AG04449 (cell line): ENCODE results near the gene TBL2.
"Not testable (repeated sequence)": the region's sequence is repeated elsewhere in the genome, so short reads cannot be mapped to it uniquely, and the experiment has no call there.

Experiments used
- CTCF ChIA-PET: fragments of 350-600 bp; formaldehyde crosslinking; extraction: SDS; loops from one replicate; lab custom pipeline; 2021; ENCODE audit warnings: antibody characterized with exemption; lab: Yijun Ruan, JAX
- POLR2A ChIA-PET: fragments of 400-600, 350-600 bp; formaldehyde crosslinking; extraction: SDS; loops from one replicate; lab custom pipeline; 2020; ENCODE audit warnings: antibody characterized with exemption, inconsistent platforms; lab: Yijun Ruan, JAX
- DNase-seq: peaks from one replicate; pipeline ENCODE4 v3.0.0-alpha.2; 2010; ENCODE audit warnings: low read depth, low spot score
- H3K4me3 ChIP-seq: 2 replicates; pipeline ENCODE4 v1.5.1; 2011; ENCODE audit warnings: low read depth, mild to moderate bottlenecking, control low read depth, low read length
- CTCF ChIP-seq: IDR thresholded peaks from one replicate; pipeline ENCODE4 v1.5.1; 2011; ENCODE audit warnings: mild to moderate bottlenecking, moderate library complexity, low read length, control low read depth, inconsistent platforms; ENCODE audit not compliant: insufficient read depth; ENCODE audit errors: missing control alignments

The TBL2 gene

GRCh38 chr7:73532224-73532623 is 46.2 kb downstream of the TBL2 start:
- DNase-seq: no peak
- ChIA-PET POLR2A (interaction anchor here (1.4 kb wide), 1 partner anchor 46 kb away, joined by 4 read pairs; the partner anchor contains the start of gene TBL2), CTCF (interaction anchor here (0.8 kb wide), 1 partner anchor 12 kb away, joined by 3 read pairs; no protein-coding TSS in a partner anchor)

GRCh38 chr7:73530800-73531199 is 47.6 kb downstream of the TBL2 start:
- no peak overlapping the region for H3K4me3 ChIP-seq
- ChIA-PET POLR2A (interaction anchor here (1.0 kb wide), 1 partner anchor 9 kb away, joined by 3 read pairs; the partner anchor contains the start of gene BAZ1B), CTCF (no interaction called here)
- DNase-seq: no peak
- TF ChIP-seq CTCF: no peak

More at GRCh38 chr7:73532224-73532623, 46.2 kb downstream of the TBL2 start:
- no peak for TF ChIP-seq CTCF
- H3K4me3 ChIP-seq: no peak overlapping the region

- POLR2A ChIA-PET: no interaction called here
- DNase-seq: no peak
- no peak for TF ChIP-seq CTCF
- CTCF ChIA-PET: interaction anchor here (1.3 kb wide), 1 partner anchor 10 kb away, joined by 5 read pairs; no protein-coding TSS in a partner anchor
- no peak overlapping the region for H3K4me3 ChIP-seq
Observed at GRCh38 chr7:73526896-73527821, 51.2 kb downstream of the TBL2 start.

- H3K4me3 ChIP-seq, DNase-seq, POLR2A ChIA-PET: not testable (repeated sequence)
- CTCF ChIA-PET: interaction anchor here (1.4 kb wide), 1 partner anchor 21 kb away, joined by 5 read pairs; no protein-coding TSS in a partner anchor
Observed at GRCh38 chr7:73526158-73526494, 52.3 kb downstream of the TBL2 start.

GRCh38 chr7:73522105-73522872 is 56.1 kb downstream of the TBL2 start, which contains the start of gene BAZ1B:
TSS of gene BAZ1B (minus strand) at chr7:73522293. CDS start at chr7:73521933, 360 bp downstream.
- POLR2A ChIA-PET: interaction anchor here (0.7 to 1.4 kb wide), 4 partner anchors 8 to 44 kb away, joined by 3 to 6 read pairs (median 4); no protein-coding TSS in a partner anchor

More at GRCh38 chr7:73522105-73522872, 56.1 kb downstream of the TBL2 start, which contains the start of gene BAZ1B:
- peak; percentile 16 for TF ChIP-seq CTCF
- CTCF ChIA-PET: interaction anchor here (1.0 to 1.1 kb wide), 3 partner anchors 16 to 193 kb away, joined by 3 to 5 read pairs (median 3); no protein-coding TSS in a partner anchor
- peak; percentile 73 for DNase-seq
- peak within 1 kb of the TSS; percentile 76 for H3K4me3 ChIP-seq
